Measurements from ENCODE around the gene MPRIP. TPM values are rescaled to one million over a fixed set of nuclear protein-coding genes. Genes with fewer than 3 reads are reported as not detected.
"Not testable (repeated sequence)": the region's sequence is repeated elsewhere in the genome, so short reads cannot be mapped to it uniquely, and the experiment has no call there.

MPRIP gene
- total RNA-seq, 1 donor from 2014 or later: 350 TPM

DNA sequence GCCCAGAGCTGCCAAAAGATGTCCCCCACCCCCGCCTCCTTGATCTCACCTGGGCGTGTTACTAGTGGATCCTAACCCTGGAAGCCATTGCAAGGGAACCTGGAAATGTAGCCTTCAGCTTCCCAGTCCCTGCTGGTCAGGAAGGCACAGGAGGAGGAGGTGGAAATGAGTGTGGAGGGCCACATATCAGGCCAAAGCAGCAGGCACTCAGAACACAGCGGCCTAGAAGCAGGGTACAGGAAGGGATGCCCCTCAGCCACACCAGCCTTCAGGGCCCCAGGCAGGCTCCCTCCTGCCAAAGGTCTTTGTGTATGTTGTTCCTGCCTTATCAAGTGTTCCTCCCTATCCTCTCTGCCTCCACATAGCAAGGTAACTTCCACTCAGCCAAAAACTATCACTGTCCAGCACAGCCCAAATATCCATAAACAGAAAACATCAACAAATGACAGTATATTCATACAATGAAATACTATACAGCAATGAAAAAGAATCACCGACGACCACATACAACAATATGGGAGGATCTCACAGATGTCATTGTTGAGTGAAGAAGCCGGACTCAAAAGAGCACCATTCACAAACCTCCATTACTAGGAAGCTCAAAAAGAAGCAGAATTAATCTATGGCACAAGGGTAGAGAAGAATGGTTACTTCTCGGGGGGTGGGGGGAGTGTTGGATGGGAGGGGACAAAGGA is 42.2 kb upstream of the MPRIP start:
- H3K4me1 ChIP-seq: peaks cover 8% of the 10 kb centered on the region
- TF ChIP-seq CTCF (IDR thresholded peaks at IDR 0.05; ENCODE audit: borderline replicate concordance): no peak
- H3K9me3 ChIP-seq (replicated peaks): no peaks in the 10 kb centered on the region
- no peak overlapping the region for H3K27ac ChIP-seq (replicated peaks)
- no peaks in the 10 kb centered on the region for H3K36me3 ChIP-seq
- no peak overlapping the region for H3K4me3 ChIP-seq
- no peaks in the 10 kb centered on the region for H3K27me3 ChIP-seq (ENCODE audit: low read depth)
- intact Hi-C loops (cut with micrococcal nuclease): no loop called here
- DNase-seq: peak; percentile 9

DNA sequence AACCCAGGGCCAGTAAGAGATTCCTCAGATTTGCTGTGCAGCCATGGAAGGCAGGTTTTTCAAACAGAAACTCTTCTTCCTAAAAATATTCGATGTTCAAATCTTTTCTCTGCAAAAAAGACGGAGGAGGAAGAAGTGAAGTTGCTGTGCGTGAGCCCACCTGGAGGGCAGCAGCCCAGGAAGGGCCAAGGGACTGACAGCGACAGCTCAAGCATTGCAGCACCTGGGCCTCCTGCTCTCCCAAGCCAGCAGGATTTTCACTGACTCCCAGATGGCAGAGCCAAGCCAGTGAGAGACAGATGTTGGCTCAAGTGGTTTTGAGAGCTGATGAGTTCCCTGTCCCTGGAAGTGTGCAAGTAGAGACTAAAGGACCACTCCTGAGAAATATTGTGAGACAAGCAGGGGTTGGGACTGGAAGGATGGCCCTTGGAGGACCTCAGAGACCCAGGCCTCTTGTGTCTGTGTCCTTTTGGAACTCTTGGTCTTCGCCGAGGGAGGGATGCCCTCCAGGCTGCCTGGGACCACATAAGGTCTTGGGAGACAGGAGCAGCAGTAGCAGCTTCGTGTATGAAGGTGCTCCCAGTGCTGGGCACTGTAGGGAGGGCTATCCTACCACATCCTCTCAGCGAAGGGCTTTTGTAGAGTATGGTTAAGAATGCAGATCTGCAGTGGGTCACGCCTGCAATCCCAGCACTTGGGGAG is 41.0 kb upstream of the MPRIP start:
- peak; percentile 2 for DNase-seq

GRCh38 chr17:17001874-17002520 is 40.3 kb upstream of the MPRIP start:
- peak; percentile 98 for TF ChIP-seq CTCF (IDR thresholded peaks at IDR 0.05; ENCODE audit: borderline replicate concordance)
- DNase-seq: peak; percentile 79
- H3K4me3 ChIP-seq: no peak overlapping the region
- H3K27me3 ChIP-seq (ENCODE audit: low read depth): no peaks in the 10 kb centered on the region
- intact Hi-C loops (cut with micrococcal nuclease): no loop called here
- no peaks in the 10 kb centered on the region for H3K9me3 ChIP-seq (replicated peaks)
- H3K27ac ChIP-seq (replicated peaks): no peak overlapping the region
- H3K4me1 ChIP-seq: peaks cover 8% of the 10 kb centered on the region
- no peaks in the 10 kb centered on the region for H3K36me3 ChIP-seq

More for the DNA sequence above, 41.0 kb upstream of the MPRIP start:
- no peak for TF ChIP-seq CTCF (IDR thresholded peaks at IDR 0.05; ENCODE audit: borderline replicate concordance)
- no peak overlapping the region for H3K4me3 ChIP-seq
- no peaks in the 10 kb centered on the region for H3K36me3 ChIP-seq
- intact Hi-C loops (cut with micrococcal nuclease): no loop called here
- no peaks in the 10 kb centered on the region for H3K9me3 ChIP-seq (replicated peaks)
- no peaks in the 10 kb centered on the region for H3K27me3 ChIP-seq (ENCODE audit: low read depth)
- H3K4me1 ChIP-seq: peaks cover 8% of the 10 kb centered on the region
- no peak overlapping the region for H3K27ac ChIP-seq (replicated peaks)

DNA sequence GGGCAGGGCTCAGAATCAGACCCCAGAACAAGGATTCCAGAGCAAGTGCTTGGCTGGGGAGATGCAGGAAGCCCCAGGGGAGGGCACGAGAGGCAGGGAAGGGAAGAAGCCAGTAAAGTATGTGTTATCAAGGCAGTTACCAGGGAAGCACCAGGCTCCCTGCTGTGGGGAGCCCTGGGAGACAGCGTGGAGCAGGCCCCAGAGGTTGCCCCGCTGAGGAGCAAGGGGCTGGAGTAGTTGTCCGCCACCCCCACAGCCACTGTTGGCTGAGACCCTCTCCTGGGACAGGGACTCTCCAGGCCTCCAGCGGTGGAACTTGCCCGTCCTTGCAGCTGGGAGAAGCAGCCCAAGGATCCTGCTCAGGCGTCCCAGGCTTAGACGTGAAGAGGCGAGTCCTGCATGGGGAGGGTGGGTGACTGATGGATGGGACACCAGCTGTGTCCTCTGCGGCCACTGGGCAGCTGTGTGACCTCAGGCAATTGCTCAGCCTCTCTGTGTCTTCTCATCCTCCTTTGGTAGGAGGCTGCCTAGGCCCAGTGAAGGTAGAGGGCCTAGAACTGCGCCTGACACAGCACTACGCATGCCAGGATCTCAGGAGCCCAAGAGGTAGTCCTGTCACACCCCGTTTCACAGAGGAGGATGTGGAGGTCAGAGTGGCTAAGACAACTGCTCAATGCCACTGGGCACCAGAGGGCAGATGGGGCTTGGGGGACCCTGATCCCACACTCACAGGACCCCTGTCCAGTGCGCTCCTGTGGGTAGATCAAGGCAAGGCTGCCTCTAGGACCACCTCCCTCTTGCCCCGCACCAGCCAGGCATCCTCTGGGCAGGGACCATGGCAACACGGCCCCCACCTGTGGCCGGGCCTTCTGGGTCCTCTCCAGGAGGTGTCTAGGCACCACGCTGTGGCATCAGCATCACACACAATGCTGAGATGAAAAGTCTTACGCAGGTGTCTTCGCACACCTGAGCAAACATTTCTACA is 39.2 kb upstream of the MPRIP start:
- H3K27ac ChIP-seq (replicated peaks); H3K4me1 ChIP-seq; H3K4me3 ChIP-seq; H3K36me3 ChIP-seq; intact Hi-C loops (cut with micrococcal nuclease); H3K9me3 ChIP-seq (replicated peaks); H3K27me3 ChIP-seq (ENCODE audit: low read depth): not testable (repeated sequence)
- DNase-seq: peak; percentile 14

DNA sequence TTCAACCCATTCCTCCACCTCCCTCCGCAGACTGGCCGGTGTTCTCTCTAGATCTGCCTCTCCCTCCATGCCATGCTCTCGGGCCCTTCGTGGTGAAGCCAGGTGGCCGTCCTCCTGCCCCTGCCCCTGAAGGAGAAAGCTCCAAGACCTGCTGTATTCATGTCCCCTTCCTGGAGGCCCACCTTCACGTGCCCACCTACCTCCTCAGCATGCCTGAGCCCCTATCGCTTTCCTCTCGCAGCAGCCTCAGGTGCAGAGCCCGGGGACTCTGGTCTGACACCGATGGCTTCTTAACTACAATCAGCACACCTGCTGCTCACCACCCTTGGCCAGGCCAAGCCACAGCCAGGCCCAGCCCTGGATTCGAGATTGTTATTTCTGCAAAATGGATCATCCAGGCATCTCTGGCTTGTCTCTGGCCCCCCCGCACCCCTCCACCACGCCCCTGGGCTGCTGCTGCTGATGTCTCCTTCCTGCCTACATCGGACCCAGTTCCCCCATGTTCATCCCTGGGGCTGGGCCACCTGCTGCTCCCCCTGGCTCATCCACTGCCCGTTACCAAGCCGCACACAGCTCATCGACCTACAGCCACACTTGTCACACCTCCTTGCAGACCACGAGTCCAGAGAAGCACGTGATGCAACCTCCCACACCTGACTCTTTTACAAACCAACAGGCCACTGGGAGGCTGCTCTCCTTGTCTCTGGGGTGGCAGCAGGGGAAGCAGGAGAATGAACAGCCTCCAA is 37.8 kb upstream of the MPRIP start:
- no peak overlapping the region for H3K27ac ChIP-seq (replicated peaks)
- TF ChIP-seq CTCF (IDR thresholded peaks at IDR 0.05; ENCODE audit: borderline replicate concordance): no peak
- no peaks in the 10 kb centered on the region for H3K36me3 ChIP-seq
- intact Hi-C loops (cut with micrococcal nuclease): no loop called here
- no peaks in the 10 kb centered on the region for H3K9me3 ChIP-seq (replicated peaks)
- H3K27me3 ChIP-seq (ENCODE audit: low read depth): no peaks in the 10 kb centered on the region
- no peak overlapping the region for H3K4me3 ChIP-seq
- H3K4me1 ChIP-seq: peaks cover 8% of the 10 kb centered on the region
- peak; percentile 7 for DNase-seq

DNA sequence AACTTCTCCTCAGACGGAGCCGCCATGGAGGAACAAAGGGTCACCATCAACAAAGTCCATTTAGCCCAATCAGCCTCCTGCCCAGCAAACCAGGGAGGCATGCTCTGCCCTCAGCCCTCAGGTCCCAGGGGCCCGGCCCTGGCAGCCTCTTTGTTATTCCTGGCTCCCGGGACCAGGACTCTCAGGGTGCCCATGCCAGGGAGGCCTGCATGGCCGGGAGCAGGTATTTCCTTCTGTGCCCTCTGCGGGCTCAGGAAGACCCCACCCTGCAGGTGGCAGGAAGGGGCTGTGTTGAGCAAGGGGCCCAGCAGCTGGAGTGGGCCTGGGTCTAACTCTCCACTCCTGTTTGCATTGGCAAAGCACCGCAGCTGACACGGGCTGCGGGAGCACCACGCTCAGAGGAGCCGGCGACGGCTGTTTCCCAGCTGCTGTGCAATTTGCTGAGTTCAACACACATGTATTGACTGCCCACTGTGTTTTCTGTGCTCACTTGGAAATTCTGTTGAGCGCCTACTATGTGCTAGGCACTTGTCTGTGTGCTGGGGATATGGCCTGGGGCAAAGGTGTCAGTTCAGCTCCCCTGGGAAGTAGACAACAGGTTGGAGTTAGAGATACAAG is 37.2 kb upstream of the MPRIP start:
- H3K27ac ChIP-seq (replicated peaks); H3K9me3 ChIP-seq (replicated peaks); H3K27me3 ChIP-seq (ENCODE audit: low read depth); intact Hi-C loops (cut with micrococcal nuclease); H3K4me1 ChIP-seq; H3K36me3 ChIP-seq; H3K4me3 ChIP-seq: not testable (repeated sequence)
- DNase-seq: peak; percentile 8

GRCh38 chr17:17007891-17008290 is 34.4 kb upstream of the MPRIP start:
- H3K27me3 ChIP-seq (ENCODE audit: low read depth); DNase-seq; H3K4me3 ChIP-seq; intact Hi-C loops (cut with micrococcal nuclease); H3K27ac ChIP-seq (replicated peaks); H3K4me1 ChIP-seq; H3K9me3 ChIP-seq (replicated peaks); H3K36me3 ChIP-seq: not testable (repeated sequence)
